HCT116 (cell line): ENCODE results near the gene NSRP1. TPM values are rescaled to one million over a fixed set of nuclear protein-coding genes. Genes with fewer than 3 reads are reported as not detected.

ENCODE experiments used
- ATAC-seq: fragments of 200-7000 bp; cut with Tn5 transposase; 2 replicates; pipeline ENCODE4 v1.9.1; 2020; ENCODE audit warnings: mild to moderate bottlenecking, moderate library complexity
- BruUV-seq: library from RNA; stranded (reverse); fragments of 400-500 nt; replicated peaks from 2 replicates; lab custom pipeline; 2021; lab: Mats Ljungman, UMichigan
- CTCF ChIA-PET: fragments of 300-600 bp; sonication (Branson Sonifier 250); formaldehyde crosslinking; loops from one replicate; lab custom pipeline; 2021; ENCODE audit warnings: antibody characterized with exemption; lab: Charles Lee
- POLR2A ChIA-PET: fragments of 300-600, 350-600 bp; sonication (Branson Sonifier 250); formaldehyde crosslinking; loops from one replicate; lab custom pipeline; 2021; ENCODE audit warnings: antibody characterized with exemption; lab: Charles Lee
- RAD21 ChIA-PET, 2 experiments: fragments of 300-600 bp; sonication (Branson Sonifier 250); formaldehyde crosslinking; loops; one replicate each; lab custom pipeline; 2023; ENCODE audit warnings: low total read pairs in 2 of 2; ENCODE audit not compliant: uncharacterized antibody in 2 of 2, unreplicated experiment in 2 of 2, low non-redundant PET in 1 of 2; lab: Charles Lee
- DNase-seq: peaks from one replicate; pipeline ENCODE4 v3.0.0-alpha.2; 2010; ENCODE audit warnings: low read depth, low spot score
- H2AFZ ChIP-seq: fragments of 200-600 bp; shearing (Covaris generic), sonication (generic); 2 replicates; pipeline ENCODE4 v1.6.1; 2017; ENCODE audit warnings: low read depth, mixed run types, mixed read lengths, antibody characterized with exemption, low read length; ENCODE audit not compliant: poor library complexity, severe bottlenecking
- H3K27ac ChIP-seq: 2 replicates; pipeline ENCODE4 v1.5.1; 2012; ENCODE audit warnings: low read depth, low read length
- H3K27me3 ChIP-seq: fragments of 200-600 bp; sonication (generic); 2 replicates; pipeline ENCODE4 v1.6.1; 2016; ENCODE audit warnings: mixed run types, low read length, mixed read lengths; ENCODE audit not compliant: insufficient read depth
- H3K36me3 ChIP-seq, 2 experiments: fragments of 200-500 bp in 1 of 2; fragments of 200-600 bp in 1 of 2; sonication (Bioruptor generic) in 1 of 2; sonication (generic) in 1 of 2; 2 replicates each; pipeline versions ENCODE4 v1.5.1 to v1.6.1; 2014 to 2016; ENCODE audit warnings: low read length in 2 of 2, inconsistent platforms in 1 of 2, mixed read lengths in 1 of 2, mixed run types in 1 of 2; ENCODE audit not compliant: insufficient read depth in 2 of 2, control insufficient read depth in 1 of 2
- H3K4me1 ChIP-seq, 2 experiments: fragments of 200-600 bp in 1 of 2; sonication (generic) in 1 of 2; 2 replicates each; pipeline versions ENCODE4 v1.5.1 to v1.6.1; 2012 to 2017; ENCODE audit warnings: low read length in 2 of 2, inconsistent platforms in 1 of 2, mild to moderate bottlenecking in 1 of 2, mixed read lengths in 1 of 2, mixed run types in 1 of 2, moderate library complexity in 1 of 2; ENCODE audit not compliant: insufficient read depth in 2 of 2, control insufficient read depth in 1 of 2
- H3K4me2 ChIP-seq: fragments of 200-600 bp; sonication (generic); 2 replicates; pipeline ENCODE4 v1.6.1; 2017; ENCODE audit warnings: mixed run types, low read length, mixed read lengths
- H3K4me3 ChIP-seq, 2 experiments: fragments of 200-600 bp in 1 of 2; sonication (generic) in 1 of 2; replicated peaks in 1 of 2; 2 replicates each; pipeline ENCODE4 v1.5.1; 2011 to 2016; ENCODE audit warnings: low read length in 2 of 2, control low read depth in 1 of 2, low read depth in 1 of 2, mild to moderate bottlenecking in 1 of 2, mixed read lengths in 1 of 2, mixed run types in 1 of 2
- H3K79me2 ChIP-seq: fragments of 200-600 bp; sonication (generic); 2 replicates; pipeline ENCODE4 v1.6.1; 2017; ENCODE audit warnings: mild to moderate bottlenecking, mixed run types, low read length, moderate library complexity, mixed read lengths; ENCODE audit not compliant: insufficient read depth
- H3K9ac ChIP-seq: fragments of 200-600 bp; sonication (generic); 2 replicates; pipeline ENCODE4 v1.6.1; 2016; ENCODE audit warnings: low read length, mixed read lengths
- H3K9me2 ChIP-seq: fragments of 200-600 bp; sonication (generic), shearing (Covaris generic); 2 replicates; pipeline ENCODE4 v1.6.1; 2017; ENCODE audit warnings: mixed run types, mild to moderate bottlenecking, moderate library complexity; ENCODE audit not compliant: insufficient read depth
- H3K9me3 ChIP-seq, 2 experiments: fragments of 200-500 bp in 1 of 2; fragments of 200-600 bp in 1 of 2; sonication (Bioruptor generic) in 1 of 2; sonication (generic) in 1 of 2; 2 replicates each; pipeline ENCODE4 v1.6.1; 2014 to 2017; ENCODE audit warnings: low read length in 2 of 2, mixed read lengths in 2 of 2, inconsistent platforms in 1 of 2, low read depth in 1 of 2, mild to moderate bottlenecking in 1 of 2, mixed run types in 1 of 2, moderate library complexity in 1 of 2; ENCODE audit not compliant: control insufficient read depth in 1 of 2, insufficient read depth in 1 of 2
- H4K20me1 ChIP-seq: fragments of 200-600 bp; sonication (generic), shearing (Covaris generic); 2 replicates; pipeline ENCODE4 v1.6.1; 2017; ENCODE audit warnings: mixed run types, mild to moderate bottlenecking, moderate library complexity; ENCODE audit not compliant: insufficient read depth
- ATF3 ChIP-seq: IDR thresholded peaks from 2 replicates; pipeline ENCODE4 v1.6.1; 2012
- CBX3 ChIP-seq: IDR thresholded peaks from 2 replicates; pipeline ENCODE4 v1.6.1; 2012; ENCODE audit warnings: low read depth
- CEBPB ChIP-seq: IDR thresholded peaks from 2 replicates; pipeline ENCODE4 v1.6.1; 2012; ENCODE audit warnings: low read depth
- EGR1 ChIP-seq: IDR thresholded peaks from 2 replicates; pipeline ENCODE4 v1.6.1; 2012; ENCODE audit warnings: low read depth
- ELF1 ChIP-seq: IDR thresholded peaks from 2 replicates; pipeline ENCODE4 v1.6.1; 2012; ENCODE audit warnings: low read depth, borderline replicate concordance
- EZH2 ChIP-seq: fragments of 200-600 bp; sonication (generic); IDR thresholded peaks from 2 replicates; pipeline ENCODE4 v1.6.1; 2017; ENCODE audit warnings: antibody characterized with exemption, mixed run types
- FOSL1 ChIP-seq: IDR thresholded peaks from 2 replicates; pipeline ENCODE4 v1.6.1; 2012; ENCODE audit warnings: low read depth
- JUND ChIP-seq: IDR thresholded peaks from 2 replicates; pipeline ENCODE4 v1.6.1; 2012
- MAX ChIP-seq: IDR thresholded peaks from 2 replicates; pipeline ENCODE4 v1.6.1; 2012
- POLR2AphosphoS5 ChIP-seq: IDR thresholded peaks from 2 replicates; pipeline ENCODE4 v1.6.1; 2011; ENCODE audit warnings: mild to moderate bottlenecking, low read depth, low read length, moderate library complexity
- RAD21 ChIP-seq: IDR thresholded peaks from 2 replicates; pipeline ENCODE4 v1.6.1; 2012; ENCODE audit warnings: low read depth, mild to moderate bottlenecking
- SIN3A ChIP-seq: IDR thresholded peaks from 2 replicates; pipeline ENCODE4 v1.6.1; 2012; ENCODE audit warnings: low read depth
- SP1 ChIP-seq: IDR thresholded peaks from 2 replicates; pipeline ENCODE4 v1.6.1; 2012; ENCODE audit warnings: low read depth
- SRF ChIP-seq: IDR thresholded peaks from 2 replicates; pipeline ENCODE4 v1.6.1; 2012; ENCODE audit warnings: low read depth
- TCF7L2 ChIP-seq: IDR thresholded peaks from 2 replicates; pipeline ENCODE4 v1.7.0; 2011; ENCODE audit warnings: borderline replicate concordance, inconsistent platforms; ENCODE audit not compliant: insufficient read depth, insufficient read length; ENCODE audit errors: extremely low read depth
- YY1 ChIP-seq: IDR thresholded peaks from 2 replicates; pipeline ENCODE4 v1.6.1; 2011; ENCODE audit warnings: low read length, low read depth, moderate library complexity, mild to moderate bottlenecking; ENCODE audit not compliant: insufficient replicate concordance; ENCODE audit errors: extremely low read depth
- ZFX ChIP-seq: fragments of 450-650 bp; IDR thresholded peaks from 2 replicates; pipeline ENCODE4 v1.6.1; 2017
- ZNF274 ChIP-seq: fragments of 200-500 bp; sonication (Bioruptor generic); IDR thresholded peaks from 2 replicates; pipeline ENCODE4 v1.6.1; 2014; ENCODE audit warnings: mild to moderate bottlenecking, low read depth, low read length, inconsistent platforms
- intact Hi-C: fragments of 100-400 bp; cut with micrococcal nuclease; formaldehyde crosslinking; loops from 2 replicates; pipeline ENCODE4 v1.10.0; 2022
- total RNA-seq: library from RNA; stranded (reverse); gene quantifications from one replicate; pipeline ENCODE4 v1.2.1, GENCODE V29; 2021; ENCODE audit not compliant: unreplicated experiment
- TF ChIP-seq, protein P1 (sequence below): IDR thresholded peaks from 2 replicates; pipeline ENCODE4 v1.6.1; 2012; ENCODE audit warnings: low read depth

NSRP1 gene
- total RNA-seq, 1 experiment from 2014 or later: 24.9 TPM

DNA sequence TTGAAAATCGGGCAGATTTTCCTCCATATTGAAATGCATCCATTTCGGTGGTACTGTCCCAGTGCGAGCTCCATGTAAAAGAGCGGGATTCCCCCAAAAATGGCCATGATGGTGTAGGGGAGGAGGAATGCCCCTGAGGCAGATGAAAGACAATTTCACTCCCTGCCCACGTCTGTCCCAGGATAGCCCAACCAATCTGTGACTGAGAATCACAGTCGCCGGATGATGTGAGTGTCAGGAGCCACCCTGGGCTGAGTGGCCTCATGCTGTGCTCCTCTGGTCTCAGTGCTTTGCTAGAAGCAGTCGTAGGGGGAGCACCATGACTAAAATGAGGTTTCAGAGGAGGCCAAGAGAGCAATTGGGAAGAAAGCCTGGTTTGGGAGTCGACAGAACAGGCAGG is 102.2 kb downstream of the NSRP1 start:
- Histone ChIP-seq H3K9ac (no peak overlapping the region), H4K20me1 (no peaks in the 10 kb centered on the region), H2AFZ (no peak overlapping the region), H3K9me2 (no peaks in the 10 kb centered on the region), H3K4me1 (peaks cover 0 to 9% of the 10 kb centered on the region in 2 experiments; a peak in 1 of 4 replicates), H3K27ac (no peak overlapping the region), H3K9me3 (no peaks in the 10 kb centered on the region), H3K4me3 (no peak overlapping the region), H3K79me2 (no peaks in the 10 kb centered on the region), H3K4me2 (no peak overlapping the region), H3K27me3 (no peaks in the 10 kb centered on the region), H3K36me3 (no peaks in the 10 kb centered on the region)
- no TSS peak for BruUV-seq
- intact Hi-C loops: no loop called here
- RAD21 ChIA-PET: no interaction called here
- POLR2A ChIA-PET: no interaction called here
- CTCF ChIA-PET: no interaction called here
- ATAC-seq (no peak), DNase-seq (no peak)
- TF ChIP-seq FOSL1: no peak
- no peak for TF ChIP-seq POLR2AphosphoS5
- TF ChIP-seq ATF3: no peak
- no peak for TF ChIP-seq CEBPB
- no peak for TF ChIP-seq ELF1
- no peak for TF ChIP-seq SIN3A

DNA sequence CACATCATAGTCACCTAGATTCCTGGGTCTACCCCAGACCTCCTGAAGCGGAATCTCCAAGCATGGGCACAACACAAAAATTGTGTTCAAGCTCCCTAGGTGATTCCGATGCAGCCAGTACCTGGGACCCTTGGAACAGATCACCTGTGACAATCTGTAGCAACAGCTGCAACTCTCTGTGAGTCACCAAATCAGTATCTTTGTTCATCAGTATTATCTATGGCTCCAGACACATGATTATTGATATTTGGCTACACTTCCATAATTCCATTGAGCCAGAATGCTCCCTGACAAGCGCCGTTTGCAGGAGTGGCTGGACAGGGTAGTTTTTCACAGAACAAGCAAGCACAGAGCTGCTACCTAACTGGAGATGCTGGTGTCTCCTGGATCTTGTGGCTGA is 102.7 kb downstream of the NSRP1 start:
- Histone ChIP-seq H3K27me3 (no peaks in the 10 kb centered on the region), H3K4me3 (no peak overlapping the region), H3K36me3 (no peaks in the 10 kb centered on the region), H3K27ac (no peak overlapping the region), H3K9me3 (no peaks in the 10 kb centered on the region), H3K9me2 (no peaks in the 10 kb centered on the region), H4K20me1 (no peaks in the 10 kb centered on the region), H2AFZ (no peak overlapping the region), H3K79me2 (no peaks in the 10 kb centered on the region), H3K9ac (no peak overlapping the region), H3K4me1 (peaks cover 0 to 9% of the 10 kb centered on the region in 2 experiments; a peak in 1 of 4 replicates), H3K4me2 (no peak overlapping the region)
- CTCF ChIA-PET: no interaction called here
- intact Hi-C loops: no loop called here
- no peak for ATAC-seq
- no TSS peak for BruUV-seq
- TF ChIP-seq RAD21 (no peak), YY1 (no peak), SP1 (no peak), ATF3 (no peak), TCF7L2 (no peak), EGR1 (no peak), EZH2 (no peak), ELF1 (no peak), POLR2AphosphoS5 (no peak), SRF (no peak), ZNF274 (no peak), CBX3 (no peak), JUND (no peak), ZFX (no peak), MAX (no peak)
- TF ChIP-seq, protein P1, sequence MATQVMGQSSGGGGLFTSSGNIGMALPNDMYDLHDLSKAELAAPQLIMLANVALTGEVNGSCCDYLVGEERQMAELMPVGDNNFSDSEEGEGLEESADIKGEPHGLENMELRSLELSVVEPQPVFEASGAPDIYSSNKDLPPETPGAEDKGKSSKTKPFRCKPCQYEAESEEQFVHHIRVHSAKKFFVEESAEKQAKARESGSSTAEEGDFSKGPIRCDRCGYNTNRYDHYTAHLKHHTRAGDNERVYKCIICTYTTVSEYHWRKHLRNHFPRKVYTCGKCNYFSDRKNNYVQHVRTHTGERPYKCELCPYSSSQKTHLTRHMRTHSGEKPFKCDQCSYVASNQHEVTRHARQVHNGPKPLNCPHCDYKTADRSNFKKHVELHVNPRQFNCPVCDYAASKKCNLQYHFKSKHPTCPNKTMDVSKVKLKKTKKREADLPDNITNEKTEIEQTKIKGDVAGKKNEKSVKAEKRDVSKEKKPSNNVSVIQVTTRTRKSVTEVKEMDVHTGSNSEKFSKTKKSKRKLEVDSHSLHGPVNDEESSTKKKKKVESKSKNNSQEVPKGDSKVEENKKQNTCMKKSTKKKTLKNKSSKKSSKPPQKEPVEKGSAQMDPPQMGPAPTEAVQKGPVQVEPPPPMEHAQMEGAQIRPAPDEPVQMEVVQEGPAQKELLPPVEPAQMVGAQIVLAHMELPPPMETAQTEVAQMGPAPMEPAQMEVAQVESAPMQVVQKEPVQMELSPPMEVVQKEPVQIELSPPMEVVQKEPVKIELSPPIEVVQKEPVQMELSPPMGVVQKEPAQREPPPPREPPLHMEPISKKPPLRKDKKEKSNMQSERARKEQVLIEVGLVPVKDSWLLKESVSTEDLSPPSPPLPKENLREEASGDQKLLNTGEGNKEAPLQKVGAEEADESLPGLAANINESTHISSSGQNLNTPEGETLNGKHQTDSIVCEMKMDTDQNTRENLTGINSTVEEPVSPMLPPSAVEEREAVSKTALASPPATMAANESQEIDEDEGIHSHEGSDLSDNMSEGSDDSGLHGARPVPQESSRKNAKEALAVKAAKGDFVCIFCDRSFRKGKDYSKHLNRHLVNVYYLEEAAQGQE: no peak
- no peak for DNase-seq
- RAD21 ChIA-PET: no interaction called here
- POLR2A ChIA-PET: no interaction called here
